HG03064 (cell line): ENCODE measurements around the gene CHST15.

Experiments used
- ATAC-seq: cut with Tn5 transposase; IDR thresholded peaks from one replicate; pipeline ENCODE4 v1.9.1; 2021; ENCODE audit warnings: low read depth; ENCODE audit not compliant: unreplicated experiment

The CHST15 gene

GRCh38 chr10:124084708-124085107 lies 8.7 kb downstream of the CHST15 start:
- ATAC-seq = no peak

DNA sequence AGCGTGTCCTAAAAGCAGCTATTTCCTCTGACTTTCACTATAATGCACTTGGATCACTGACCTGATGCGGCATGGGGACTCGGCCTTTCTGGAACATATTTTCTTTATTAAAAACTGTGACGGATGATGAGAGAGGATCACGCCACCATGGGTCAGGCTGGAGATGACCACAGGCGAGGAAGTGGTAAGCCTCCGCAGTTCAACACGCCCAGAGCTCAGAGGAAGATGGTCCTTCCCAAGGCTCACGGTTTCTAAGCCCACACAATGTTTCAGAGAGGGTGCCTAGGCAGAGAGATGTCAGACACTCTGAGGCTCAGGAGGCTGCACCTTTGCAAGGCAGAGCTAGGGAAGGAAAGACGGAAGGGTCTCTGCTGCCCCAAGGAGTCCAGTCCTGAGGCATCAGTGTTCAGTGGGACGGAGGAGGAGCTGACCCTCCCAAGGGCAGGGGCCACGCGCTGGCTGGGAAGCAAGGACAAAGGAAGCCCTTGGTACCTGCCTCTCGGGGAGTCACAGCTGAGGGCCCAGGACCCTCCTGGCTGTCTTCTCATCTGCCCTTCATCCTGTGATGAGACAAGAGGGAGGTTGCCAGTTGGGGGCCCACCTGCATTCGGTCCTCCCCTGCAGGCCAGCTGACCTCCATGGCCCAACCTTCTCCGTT lies 9.5 kb downstream of the CHST15 start:
- no peak for ATAC-seq

DNA sequence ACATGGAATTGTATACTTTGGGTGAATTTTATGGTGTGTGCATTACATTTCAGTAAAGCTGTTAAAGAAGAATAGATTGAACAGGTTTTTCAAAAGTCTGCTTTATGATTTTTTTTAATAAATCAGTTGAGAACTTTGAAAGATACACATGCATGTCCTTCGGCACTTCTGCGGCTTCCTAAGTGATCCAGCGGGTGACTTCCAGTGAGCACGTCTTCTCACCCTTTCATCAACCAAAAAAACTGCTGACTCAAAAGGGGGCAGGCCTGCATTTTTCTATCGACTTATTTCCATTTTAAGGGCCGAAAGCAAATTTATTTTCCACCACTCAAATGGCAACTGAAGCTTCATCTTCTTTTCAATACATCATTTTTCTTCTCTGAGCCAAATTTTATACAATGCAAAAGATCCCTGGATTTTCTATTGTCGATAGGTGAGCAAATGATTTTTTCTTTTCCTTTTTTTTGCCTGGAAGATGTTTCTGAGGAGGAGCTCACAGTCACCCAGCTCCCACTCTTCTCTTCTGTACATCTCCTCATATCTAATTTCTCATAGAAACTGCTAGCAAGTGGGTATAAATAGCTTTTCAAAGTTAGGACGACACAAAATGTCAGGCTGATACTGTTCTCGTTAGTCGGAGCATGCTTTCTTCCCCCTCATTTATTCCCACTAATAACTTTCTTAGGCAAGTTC lies 10.2 kb downstream of the CHST15 start:
- ATAC-seq = no peak

- ATAC-seq = no peak
These were observed 10.8 kb downstream of the CHST15 start for GRCh38 chr10:124082555-124082954.

- ATAC-seq = no peak
These were observed 11.8 kb downstream of the CHST15 start for GRCh38 chr10:124081547-124082140.

- no peak for ATAC-seq
These were observed 13.5 kb downstream of the CHST15 start for GRCh38 chr10:124079864-124080263.

DNA sequence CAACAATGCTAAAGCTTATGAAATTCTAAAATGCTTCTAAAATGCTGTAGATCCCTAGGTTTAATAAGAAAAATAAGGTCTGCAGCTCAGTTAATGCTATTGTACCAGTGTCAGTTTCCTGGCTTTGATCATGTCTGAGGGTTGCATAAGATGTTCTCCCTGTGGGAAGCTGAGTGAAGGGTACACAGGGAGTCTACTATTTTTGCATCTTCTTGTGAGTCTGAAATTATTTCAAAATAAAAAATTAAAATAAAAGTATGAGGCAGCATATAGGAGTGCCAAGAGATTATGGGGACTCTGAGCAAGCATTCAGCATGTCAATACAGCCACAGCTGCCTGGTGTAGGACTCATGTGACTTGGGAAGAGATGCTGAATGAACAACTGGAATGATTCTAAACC lies 14.7 kb downstream of the CHST15 start:
- ATAC-seq = no peak

GRCh38 chr10:124078028-124078427 lies 15.4 kb downstream of the CHST15 start:
- no peak for ATAC-seq

DNA sequence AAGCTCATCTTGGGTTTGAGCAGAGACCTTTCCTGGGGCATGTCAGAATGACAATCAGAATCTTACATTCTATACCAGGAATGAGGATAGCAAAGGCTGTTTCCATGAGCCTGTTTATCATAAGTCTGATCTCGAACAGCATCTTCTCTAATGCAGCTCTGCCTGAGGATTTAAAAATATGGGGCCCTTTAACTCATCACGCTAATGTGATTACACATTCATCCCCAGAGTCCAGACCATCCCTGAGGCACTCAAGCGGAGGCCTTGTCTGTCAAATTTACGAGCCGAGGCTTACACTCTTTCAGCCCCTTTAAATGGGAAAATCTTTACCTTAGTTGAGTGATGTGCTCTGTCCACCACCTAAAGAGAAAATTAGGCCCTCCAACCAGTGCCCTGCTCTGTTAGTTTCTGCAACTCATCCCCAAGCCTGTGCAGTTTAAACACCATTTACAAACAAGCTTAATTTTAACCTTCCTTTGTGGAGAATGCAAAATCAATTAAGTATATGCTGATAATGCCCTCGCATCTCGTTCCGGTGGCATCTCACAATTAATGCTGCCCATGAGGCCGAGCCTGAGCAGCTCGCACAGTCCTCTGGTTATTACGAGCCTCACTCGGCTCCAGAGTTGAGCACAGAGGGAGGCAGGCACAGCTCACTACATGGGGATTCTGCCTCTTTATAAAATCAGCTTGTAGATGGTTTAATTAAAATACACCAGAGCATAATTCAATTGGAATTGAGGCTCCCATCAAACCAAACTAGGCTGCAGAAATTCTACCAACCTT lies 16.0 kb downstream of the CHST15 start:
- no peak for ATAC-seq

DNA sequence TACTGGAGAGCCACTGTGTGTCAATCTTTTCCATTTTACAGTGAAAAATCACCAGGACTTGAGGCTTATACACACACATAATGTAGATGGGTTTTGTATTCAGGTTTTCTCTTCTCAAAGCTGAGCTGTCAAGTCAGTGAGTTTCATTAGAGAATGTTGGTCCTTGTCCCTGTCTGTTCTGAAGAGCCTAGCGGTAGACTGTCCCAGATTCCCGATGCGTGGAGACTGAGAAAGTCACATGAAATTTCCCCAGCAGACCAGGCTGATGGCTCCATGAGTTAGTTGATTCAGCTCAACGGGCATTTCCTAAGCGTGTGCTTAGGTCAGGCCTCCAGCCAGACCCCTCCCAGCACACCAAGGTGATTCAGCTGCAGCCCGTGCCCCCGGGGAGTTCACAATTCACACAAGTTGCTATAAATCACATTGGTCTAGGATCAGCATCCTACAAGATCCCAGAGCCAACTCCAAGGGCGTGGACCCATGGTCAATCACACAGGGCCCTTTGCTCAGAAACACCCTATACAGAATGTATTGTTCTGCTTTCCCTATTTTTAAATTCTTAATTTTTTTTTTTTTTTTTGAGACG lies 17.2 kb downstream of the CHST15 start:
- no peak for ATAC-seq

DNA sequence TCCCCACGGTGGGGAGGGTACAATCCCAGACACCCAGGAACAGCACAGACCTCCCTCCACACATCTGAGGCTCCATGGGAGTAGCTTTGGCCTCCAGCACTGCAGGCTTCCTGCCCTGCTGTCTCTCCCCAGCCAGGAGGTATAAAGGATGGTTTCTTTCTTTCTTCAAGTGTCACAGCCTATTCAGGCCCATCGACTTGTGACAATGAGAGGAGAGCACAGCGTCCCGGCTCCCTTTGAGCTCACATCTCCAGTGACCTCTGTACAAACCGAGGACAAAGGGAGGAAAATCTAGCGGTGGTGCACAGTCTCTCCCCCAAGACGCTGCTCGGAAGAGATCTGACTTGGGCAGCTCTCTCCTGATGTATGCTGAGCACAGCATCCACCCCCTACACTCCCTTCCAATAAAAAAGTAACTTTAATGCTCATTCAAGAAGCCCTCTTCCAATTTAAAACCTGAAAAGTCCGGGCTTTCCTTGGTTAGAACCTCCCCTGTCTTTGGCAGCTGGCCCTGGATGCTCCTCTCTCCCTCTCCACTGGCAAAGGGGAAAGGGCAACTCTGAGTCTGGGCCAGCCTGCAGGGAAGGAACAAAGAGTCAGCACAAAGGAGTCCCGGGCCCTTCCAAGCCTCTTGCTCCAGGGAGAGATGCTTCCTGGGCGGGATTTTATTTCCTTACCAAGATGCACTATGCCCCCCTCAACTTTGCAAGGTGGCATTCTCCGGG lies 18.0 kb downstream of the CHST15 start:
- ATAC-seq = no peak

DNA sequence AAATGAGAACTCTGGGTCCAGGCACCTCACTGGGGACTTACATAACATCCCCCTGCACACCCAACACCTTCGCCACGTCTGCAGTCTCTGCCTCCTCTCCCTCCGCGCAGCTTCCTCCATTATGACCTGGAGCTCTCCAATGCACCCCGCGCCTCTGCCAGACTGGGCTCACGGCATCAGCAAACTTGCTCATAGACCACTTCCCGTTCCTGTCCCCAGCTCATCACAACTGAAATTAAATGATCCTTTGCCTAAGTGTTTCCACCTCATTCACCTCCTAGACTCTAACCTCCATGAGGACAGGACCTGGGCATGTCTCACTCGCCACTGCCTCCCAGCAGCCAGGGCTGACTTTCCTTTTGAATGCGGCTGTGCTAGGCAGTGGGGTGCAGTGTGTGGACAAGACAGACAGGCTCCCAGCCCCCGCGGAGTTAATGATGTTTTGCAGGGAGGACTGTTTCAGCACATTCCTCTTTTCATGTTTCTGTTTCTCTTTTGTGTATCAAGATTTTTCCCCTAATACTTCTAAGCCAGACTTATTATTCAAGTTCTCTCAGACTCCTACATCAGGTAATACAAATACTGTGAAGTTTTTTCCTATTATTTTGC lies 18.8 kb downstream of the CHST15 start:
- no peak for ATAC-seq

DNA sequence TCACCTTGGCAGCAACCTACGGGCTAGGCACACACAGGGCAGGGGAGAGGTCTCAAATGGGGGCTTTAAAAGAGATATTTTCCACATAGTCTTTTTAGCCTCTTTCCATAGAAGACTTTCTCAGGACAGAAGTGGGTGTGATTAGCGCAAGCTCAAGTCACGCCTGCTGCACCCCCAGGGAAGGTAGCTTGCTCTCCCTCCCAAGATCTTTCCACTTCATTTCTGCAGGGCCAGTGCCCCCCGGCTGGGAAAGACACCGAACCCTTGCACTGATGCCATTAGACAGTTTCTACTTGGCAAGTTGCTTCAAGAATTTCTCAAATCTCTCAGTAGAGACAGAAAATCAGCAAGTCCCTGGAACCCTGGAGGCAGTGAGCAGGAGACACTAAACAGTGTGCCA lies 19.4 kb downstream of the CHST15 start:
- ATAC-seq = no peak

DNA sequence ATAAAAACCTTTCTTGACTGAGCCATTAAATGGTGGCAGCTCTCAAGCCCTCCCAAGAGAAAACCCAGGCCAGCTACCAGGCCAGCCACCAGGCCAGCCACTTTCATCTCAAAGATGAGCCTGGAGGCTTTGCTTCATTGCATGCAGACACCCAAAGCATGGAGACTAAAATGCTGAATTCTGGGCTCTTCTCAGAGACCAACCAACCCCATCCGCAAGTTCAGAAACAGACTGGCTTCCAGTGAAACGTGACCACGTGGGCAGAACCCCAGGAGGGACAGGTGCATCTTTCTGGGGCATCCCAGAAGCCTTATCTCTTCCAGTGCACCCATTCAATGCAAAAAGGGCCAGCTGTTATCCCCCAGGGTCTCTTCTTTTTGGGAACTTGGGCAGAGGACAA lies 20.9 kb downstream of the CHST15 start:
- no peak for ATAC-seq

- ATAC-seq = no peak
These were observed 21.3 kb downstream of the CHST15 start for GRCh38 chr10:124072106-124072505.

DNA sequence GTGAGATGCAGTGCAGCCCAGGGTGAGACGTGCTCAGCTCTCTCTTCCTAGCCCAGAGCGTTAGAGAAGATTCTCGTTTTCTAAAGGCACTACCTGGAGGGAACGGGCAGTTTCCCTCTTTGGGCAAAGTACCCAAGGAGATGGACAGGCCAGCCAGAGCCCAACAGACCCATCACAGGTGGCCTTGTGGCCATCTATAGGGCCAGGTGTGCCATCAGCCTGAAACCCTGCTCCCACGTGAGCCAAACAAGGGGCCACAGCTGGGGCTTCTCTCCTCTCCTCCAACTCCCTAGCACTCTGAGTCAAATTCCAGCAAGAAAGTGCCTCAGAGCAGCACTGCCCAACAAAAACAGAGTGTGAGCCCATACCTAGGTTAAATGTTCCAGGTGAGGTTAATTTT lies 22.3 kb downstream of the CHST15 start:
- ATAC-seq = no peak

DNA sequence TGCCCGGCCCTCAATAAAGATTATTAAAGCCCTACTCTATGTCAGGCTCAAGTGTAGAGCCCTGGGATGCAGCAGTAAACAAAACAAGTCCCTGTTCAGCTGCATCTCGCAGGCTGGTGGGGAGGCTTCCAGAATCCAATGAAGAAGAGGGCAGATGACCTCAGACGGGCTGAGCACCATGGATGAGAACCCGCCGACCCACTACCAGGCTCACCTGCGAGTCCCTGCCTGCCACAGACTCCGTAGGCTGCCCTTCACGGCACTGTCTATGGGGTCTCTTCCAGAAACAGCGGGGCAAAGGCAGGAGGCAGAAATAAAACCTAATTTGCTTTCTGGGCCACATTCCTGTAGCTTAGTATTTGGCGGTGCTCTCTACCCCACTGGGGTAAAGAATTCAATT lies 22.7 kb downstream of the CHST15 start:
- no peak for ATAC-seq

DNA sequence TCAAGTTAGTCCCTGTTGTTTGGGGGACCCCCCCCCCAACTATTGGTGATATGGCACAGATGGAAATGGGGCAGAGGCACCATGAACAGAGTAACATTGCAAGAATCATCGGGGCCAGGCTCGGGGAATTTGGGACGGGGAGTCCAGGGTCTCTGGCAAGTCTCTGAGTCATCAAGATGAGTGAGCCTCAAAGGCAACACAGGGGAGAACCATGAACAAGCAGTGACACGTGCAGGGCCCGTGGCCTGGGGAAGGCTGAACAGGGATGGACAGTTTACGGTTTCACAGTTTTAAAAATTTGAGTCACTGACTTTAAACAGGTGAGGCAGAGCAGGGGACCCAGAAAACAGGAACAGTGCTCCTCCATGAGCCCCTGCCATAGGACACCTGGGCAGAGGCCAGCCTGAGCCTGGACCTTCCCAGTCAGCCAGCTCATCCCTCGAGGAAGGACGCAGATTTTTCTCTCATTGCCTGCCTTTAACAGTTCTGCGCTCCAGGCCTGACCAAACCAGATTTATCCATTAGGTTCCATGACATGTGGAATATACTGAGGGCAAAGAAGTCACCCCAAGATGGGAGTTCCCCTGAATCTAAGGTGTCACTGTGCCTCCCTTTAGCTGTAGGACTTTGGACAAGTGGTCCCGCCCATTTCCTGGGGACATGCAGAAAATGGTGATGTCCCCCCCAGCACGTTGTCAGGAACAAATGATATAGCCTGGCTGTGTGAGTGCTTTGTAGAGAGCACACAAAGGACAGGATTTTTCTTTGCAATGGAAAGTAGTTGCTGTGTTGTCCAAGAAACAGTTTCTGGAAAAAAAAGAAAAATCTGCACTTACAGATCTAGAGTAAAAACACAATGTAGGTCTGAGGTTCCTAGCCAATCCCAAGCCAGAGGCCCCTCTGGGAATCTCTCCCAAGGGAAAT lies 23.8 kb downstream of the CHST15 start:
- ATAC-seq = no peak

- no peak for ATAC-seq
These were observed 24.5 kb downstream of the CHST15 start for GRCh38 chr10:124068929-124069328.
